Activated CD8-positive, alpha-beta T cell treated with anti-CD3 and anti-CD28 coated beads for 36 hours (primary cell): ENCODE data around the gene PRKG1. TPM values are rescaled to one million over a fixed set of nuclear protein-coding genes. Genes with fewer than 3 reads are reported as not detected.
"Not testable (repeated sequence)": the region's sequence is repeated elsewhere in the genome, so short reads cannot be mapped to it uniquely, and the experiment has no call there.

Source experiments
- ATAC-seq: fragments of 200-7000 bp; cut with Tn5 transposase; one replicate; pipeline ENCODE4 v1.10.0; 2021; ENCODE audit warnings: mild to moderate bottlenecking, moderate library complexity
- CTCF ChIA-PET: fragments of 350-600 bp; sonication (Branson Sonifier 250); formaldehyde crosslinking; loops from one replicate; lab custom pipeline; 2021; ENCODE audit warnings: antibody characterized with exemption; lab: Charles Lee
- POLR2A ChIA-PET: fragments of 350-600 bp; sonication (Branson Sonifier 250); formaldehyde crosslinking; loops from one replicate; lab custom pipeline; 2021; ENCODE audit warnings: antibody characterized with exemption; lab: Charles Lee
- DNase-seq: peaks from one replicate; pipeline ENCODE4 v3.0.0-alpha.2; 2020
- H3K27ac Mint-ChIP-seq: one replicate; pipeline ENCODE4 v1.8.0; 2021; ENCODE audit warnings: mild to moderate bottlenecking, mixed read lengths
- H3K27me3 Mint-ChIP-seq: one replicate; pipeline ENCODE4 v1.8.0; 2021; ENCODE audit warnings: mixed read lengths
- H3K36me3 Mint-ChIP-seq: one replicate; pipeline ENCODE4 v1.8.0; 2021; ENCODE audit warnings: low read depth, mixed read lengths
- H3K4me1 Mint-ChIP-seq: one replicate; pipeline ENCODE4 v1.8.0; 2021; ENCODE audit warnings: low read depth, mixed read lengths
- H3K4me3 Mint-ChIP-seq: one replicate; pipeline ENCODE4 v1.8.0; 2021; ENCODE audit warnings: mild to moderate bottlenecking, moderate library complexity, mixed read lengths
- H3K9me3 Mint-ChIP-seq: one replicate; pipeline ENCODE4 v1.8.0; 2021; ENCODE audit warnings: mixed read lengths
- CTCF ChIP-seq: fragments of 200-600 bp; IDR thresholded peaks from one replicate; pipeline ENCODE4 v1.8.0; 2022; ENCODE audit warnings: antibody characterized with exemption, mild to moderate bottlenecking
- intact Hi-C: fragments of 100-400 bp; cut with micrococcal nuclease; formaldehyde crosslinking; loops from one replicate; pipeline ENCODE4 v1.10.0; 2022
- total RNA-seq, 2 experiments: library from RNA; stranded (reverse); gene quantifications; one replicate each; pipeline ENCODE4 v1.2.3, GENCODE V29; 2021

The PRKG1 gene
- total RNA-seq, 2 experiments from 2014 or later: not detected

GRCh38 chr10:51162002-51162401 is 87.7 kb downstream of the PRKG1 start:
- ChIA-PET POLR2A (no interaction called here), CTCF (no interaction called here)
- Mint-ChIP-seq H3K27me3 (no peaks in the 10 kb centered on the region), H3K4me1 (no peaks in the 10 kb centered on the region), H3K9me3 (no peaks in the 10 kb centered on the region), H3K36me3 (no peaks in the 10 kb centered on the region), H3K27ac (no peak overlapping the region), H3K4me3 (no peak overlapping the region)
- intact Hi-C loops: no loop called here
- ATAC-seq (no peak), DNase-seq (no peak)
- no peak for TF ChIP-seq CTCF

- H3K36me3 Mint-ChIP-seq, intact Hi-C loops, H3K9me3 Mint-ChIP-seq, DNase-seq, ATAC-seq, CTCF ChIA-PET, H3K4me1 Mint-ChIP-seq, H3K27ac Mint-ChIP-seq, POLR2A ChIA-PET, H3K27me3 Mint-ChIP-seq, H3K4me3 Mint-ChIP-seq: not testable (repeated sequence)
Observed at GRCh38 chr10:51163380-51164049, 89.2 kb downstream of the PRKG1 start.

GRCh38 chr10:51168086-51168815 is 94.0 kb downstream of the PRKG1 start:
- Mint-ChIP-seq H3K4me3 (no peak overlapping the region), H3K27me3 (no peaks in the 10 kb centered on the region), H3K27ac (no peak overlapping the region), H3K36me3 (no peaks in the 10 kb centered on the region), H3K4me1 (no peaks in the 10 kb centered on the region), H3K9me3 (no peaks in the 10 kb centered on the region)
- no peak for TF ChIP-seq CTCF
- intact Hi-C loops: no loop called here
- DNase-seq (no peak), ATAC-seq (no peak)
- ChIA-PET POLR2A (no interaction called here), CTCF (no interaction called here)

- H3K36me3 Mint-ChIP-seq: no peaks in the 10 kb centered on the region
- no peaks in the 10 kb centered on the region for H3K4me1 Mint-ChIP-seq
- intact Hi-C loops: no loop called here
- H3K4me3 Mint-ChIP-seq: no peak overlapping the region
- DNase-seq (no peak), ATAC-seq (no peak)
- ChIA-PET POLR2A (interaction anchor here (0.9 kb wide), 1 partner anchor 33 kb away, joined by 3 read pairs; no protein-coding TSS in a partner anchor), CTCF (no interaction called here)
- no peaks in the 10 kb centered on the region for H3K27me3 Mint-ChIP-seq
- no peaks in the 10 kb centered on the region for H3K9me3 Mint-ChIP-seq
- no peak overlapping the region for H3K27ac Mint-ChIP-seq
- TF ChIP-seq CTCF: no peak
Observed at GRCh38 chr10:51169111-51169510, 94.8 kb downstream of the PRKG1 start.

- no peaks in the 10 kb centered on the region for H3K4me1 Mint-ChIP-seq
- ATAC-seq (no peak), DNase-seq (no peak)
- intact Hi-C loops: no loop called here
- ChIA-PET POLR2A (no interaction called here), CTCF (interaction anchor here (1.0 kb wide), 1 partner anchor 10 kb away, joined by 3 read pairs; no protein-coding TSS in a partner anchor)
- no peak overlapping the region for H3K27ac Mint-ChIP-seq
- H3K36me3 Mint-ChIP-seq: no peaks in the 10 kb centered on the region
- no peak for TF ChIP-seq CTCF
- H3K4me3 Mint-ChIP-seq: no peak overlapping the region
- H3K9me3 Mint-ChIP-seq: no peaks in the 10 kb centered on the region
- H3K27me3 Mint-ChIP-seq: no peaks in the 10 kb centered on the region
Observed at GRCh38 chr10:51170518-51171245, 96.4 kb downstream of the PRKG1 start.
